Measurements from ENCODE around the gene AGTPBP1.
A peak's percentile ranks its signal among the peaks of the same experiment; 100 is the strongest.
"Not testable (repeated sequence)": the region's sequence is repeated elsewhere in the genome, so short reads cannot be mapped to it uniquely, and the experiment has no call there.

The AGTPBP1 gene

GRCh38 chr9:85610074-85610860 is 131.5 kb downstream of the AGTPBP1 start:
- DNase-seq: peak; percentile 78

- no peak for DNase-seq
Observed at GRCh38 chr9:85605905-85606304, 135.8 kb downstream of the AGTPBP1 start.

- no peak for DNase-seq
Observed at GRCh38 chr9:85603936-85604335, 137.8 kb downstream of the AGTPBP1 start.

GRCh38 chr9:85602742-85603141 is 139.0 kb downstream of the AGTPBP1 start:
- DNase-seq: no peak

- no peak for DNase-seq
Observed at GRCh38 chr9:85600675-85601263, 141.0 kb downstream of the AGTPBP1 start.

GRCh38 chr9:85599540-85600105 is 142.1 kb downstream of the AGTPBP1 start:
- no peak for DNase-seq

- no peak for DNase-seq
Observed at GRCh38 chr9:85594316-85594715, 147.4 kb downstream of the AGTPBP1 start.

GRCh38 chr9:85586684-85587083 is 155.1 kb downstream of the AGTPBP1 start:
- DNase-seq: no peak

- DNase-seq: no peak
Observed at GRCh38 chr9:85577353-85577952, 164.3 kb downstream of the AGTPBP1 start.

GRCh38 chr9:85575868-85576267 is 165.9 kb downstream of the AGTPBP1 start:
- no peak for DNase-seq

GRCh38 chr9:85573546-85573945 is 168.2 kb downstream of the AGTPBP1 start:
- not testable (repeated sequence) for DNase-seq

- not testable (repeated sequence) for DNase-seq
Observed at GRCh38 chr9:85572917-85573316, 168.8 kb downstream of the AGTPBP1 start.

GRCh38 chr9:85569988-85570387 is 171.8 kb downstream of the AGTPBP1 start:
- no peak for DNase-seq

GRCh38 chr9:85559526-85559925 is 182.2 kb downstream of the AGTPBP1 start:
- DNase-seq: no peak

- no peak for DNase-seq
Observed at GRCh38 chr9:85554349-85554748, 187.4 kb downstream of the AGTPBP1 start.

GRCh38 chr9:85553475-85553874 is 188.3 kb downstream of the AGTPBP1 start:
- DNase-seq: no peak

- no peak for DNase-seq
Observed at GRCh38 chr9:85547599-85547998, 194.2 kb downstream of the AGTPBP1 start.

GRCh38 chr9:85543196-85543595 is 198.6 kb downstream of the AGTPBP1 start:
- no peak for DNase-seq

- no peak for DNase-seq
Observed at GRCh38 chr9:85541876-85542275, 199.9 kb downstream of the AGTPBP1 start.

GRCh38 chr9:85536514-85536913 is 205.2 kb downstream of the AGTPBP1 start:
- DNase-seq: peak; percentile 43

- no peak for DNase-seq
Observed at GRCh38 chr9:85536076-85536475, 205.7 kb downstream of the AGTPBP1 start.

GRCh38 chr9:85534340-85534739 is 207.4 kb downstream of the AGTPBP1 start:
- no peak for DNase-seq

GRCh38 chr9:85533538-85533937 is 208.2 kb downstream of the AGTPBP1 start:
- DNase-seq: no peak

GRCh38 chr9:85530721-85531120 is 211.0 kb downstream of the AGTPBP1 start:
- no peak for DNase-seq
